Esophagus (tissue), 2 donors: ENCODE measurements around the gene PDXK. TPM values are rescaled to one million over a fixed set of nuclear protein-coding genes. Genes with fewer than 3 reads are reported as not detected.

Source experiments
- H3K27ac ChIP-seq, 2 donors: one replicate each; pipeline ENCODE4 v1.5.1; 2013; ENCODE audit warnings: low read depth in 2 of 2, mild to moderate bottlenecking in 2 of 2, inconsistent platforms in 1 of 2, low read length in 1 of 2, moderate library complexity in 1 of 2
- H3K27me3 ChIP-seq, 2 donors: one replicate each; pipeline ENCODE4 v1.6.1; 2013; ENCODE audit warnings: low read length in 2 of 2, control low read depth in 1 of 2, mild to moderate bottlenecking in 1 of 2; ENCODE audit not compliant: insufficient read depth in 2 of 2, control insufficient read depth in 1 of 2
- H3K36me3 ChIP-seq, 2 donors: one replicate each; pipeline ENCODE4 v1.6.1; 2013; ENCODE audit warnings: low read length in 1 of 2; ENCODE audit not compliant: control insufficient read depth in 2 of 2, insufficient read depth in 2 of 2
- H3K4me1 ChIP-seq, 2 donors: one replicate each; pipeline ENCODE4 v1.6.1; 2013; ENCODE audit warnings: low read length in 1 of 2; ENCODE audit not compliant: control insufficient read depth in 2 of 2, insufficient read depth in 2 of 2
- H3K4me3 ChIP-seq, 2 donors: one replicate each; pipeline ENCODE4 v1.5.1; 2013; ENCODE audit warnings: low read length in 2 of 2, mild to moderate bottlenecking in 2 of 2, low read depth in 1 of 2, moderate library complexity in 1 of 2
- H3K9me3 ChIP-seq, 2 donors: one replicate each; pipeline ENCODE4 v1.6.1; 2013; ENCODE audit warnings: mild to moderate bottlenecking in 2 of 2, low read depth in 1 of 2, low read length in 1 of 2, moderate library complexity in 1 of 2; ENCODE audit not compliant: control insufficient read depth in 2 of 2, insufficient read depth in 1 of 2
- WGBS, 2 donors: extraction: QIAGEN DNeasy Blood & Tissue Kit; methylation state at CpG; one replicate each; pipeline ENCODE4 v1.1.7; 2013; 5-methylcytosine and 5-hydroxymethylcytosine counted together
- polyA plus RNA-seq, 2 donors: library from polyadenylated mRNA; stranded (reverse); fragments of 200-250 nt; gene quantifications; one replicate each; pipeline ENCODE4 v1.2.3, GENCODE V29; 2013
- donor health status: healthy with polysubstance abuse.
- donor health status: Bipolar disorder and iron deficiency.

Gene PDXK
- polyA plus RNA-seq, 2 donors, result 54.7 to 73.4 TPM

GRCh38 chr21:43750339-43751033 lies 31.6 kb downstream of the PDXK start:
- Histone ChIP-seq H3K4me3 (no peak overlapping the region), H3K27me3 (no peaks in the 10 kb centered on the region), H3K4me1 (peaks cover 0 to 2% of the 10 kb centered on the region in 2 donors), H3K27ac (no peak overlapping the region), H3K36me3 (peaks cover 0 to 62% of the 10 kb centered on the region in 2 donors), H3K9me3 (no peaks in the 10 kb centered on the region)
- WGBS, 2 donors, result 82 to 88% methylated on average over 28 of the region's 28 CpGs

GRCh38 chr21:43751955-43752591 lies 33.1 kb downstream of the PDXK start:
- 90 to 92% methylated on average over 31 of the region's 31 CpGs for WGBS, 2 donors
- H3K36me3 ChIP-seq, result peaks cover 6 to 71% of the 10 kb centered on the region in 2 donors
- peaks cover 0 to 2% of the 10 kb centered on the region in 2 donors for H3K4me1 ChIP-seq
- H3K9me3 ChIP-seq, result no peaks in the 10 kb centered on the region
- H3K4me3 ChIP-seq, result no peak overlapping the region
- no peak overlapping the region for H3K27ac ChIP-seq
- no peaks in the 10 kb centered on the region for H3K27me3 ChIP-seq

GRCh38 chr21:43752758-43753438 lies 34.0 kb downstream of the PDXK start:
- no peaks in the 10 kb centered on the region for H3K9me3 ChIP-seq
- H3K4me1 ChIP-seq, result peaks cover 0 to 7% of the 10 kb centered on the region in 2 donors
- no peak overlapping the region for H3K27ac ChIP-seq
- H3K27me3 ChIP-seq, result no peaks in the 10 kb centered on the region
- H3K36me3 ChIP-seq, result peaks cover 10 to 67% of the 10 kb centered on the region in 2 donors
- WGBS, 2 donors, result 91 to 93% methylated on average over 28 of the region's 28 CpGs
- H3K4me3 ChIP-seq, result no peak overlapping the region

- WGBS, 2 donors, result 93 to 96% methylated on average over 13 to 16 of the region's 16 CpGs
- Histone ChIP-seq H3K4me1 (peaks cover 0 to 8% of the 10 kb centered on the region in 2 donors), H3K36me3 (peaks cover 10 to 67% of the 10 kb centered on the region in 2 donors), H3K9me3 (no peaks in the 10 kb centered on the region), H3K4me3 (no peak overlapping the region), H3K27ac (no peak overlapping the region), H3K27me3 (no peaks in the 10 kb centered on the region)
Observed at GRCh38 chr21:43753439-43753799, 34.5 kb downstream of the PDXK start.

GRCh38 chr21:43754948-43755781 lies 36.2 kb downstream of the PDXK start:
- H3K27ac ChIP-seq, result no peak overlapping the region
- 84 to 89% methylated on average over 26 of the region's 26 CpGs for WGBS, 2 donors
- no peaks in the 10 kb centered on the region for H3K9me3 ChIP-seq
- no peak overlapping the region for H3K4me3 ChIP-seq
- no peaks in the 10 kb centered on the region for H3K27me3 ChIP-seq
- peaks cover 10 to 61% of the 10 kb centered on the region in 2 donors for H3K36me3 ChIP-seq
- peaks cover 0 to 12% of the 10 kb centered on the region in 2 donors for H3K4me1 ChIP-seq

- Histone ChIP-seq H3K4me3 (no peak overlapping the region), H3K4me1 (peaks cover 0 to 10% of the 10 kb centered on the region in 2 donors), H3K27me3 (no peaks in the 10 kb centered on the region), H3K27ac (no peak overlapping the region), H3K9me3 (no peaks in the 10 kb centered on the region), H3K36me3 (peaks cover 10 to 56% of the 10 kb centered on the region in 2 donors)
- 95% methylated on average over 34 to 37 of the region's 37 CpGs for WGBS, 2 donors
Observed at GRCh38 chr21:43755820-43756594, 37.1 kb downstream of the PDXK start.

- Histone ChIP-seq H3K9me3 (no peaks in the 10 kb centered on the region), H3K4me3 (no peak overlapping the region), H3K4me1 (peaks cover 0 to 13% of the 10 kb centered on the region in 2 donors), H3K27ac (peak overlapping the region; percentile 79 to 89), H3K36me3 (peaks cover 10 to 48% of the 10 kb centered on the region in 2 donors), H3K27me3 (no peaks in the 10 kb centered on the region)
- WGBS, 2 donors, result 54 to 55% methylated on average over 16 of the region's 16 CpGs
Observed at GRCh38 chr21:43757601-43758000, 38.7 kb downstream of the PDXK start.

GRCh38 chr21:43758111-43758641 lies 39.2 kb downstream of the PDXK start:
- Histone ChIP-seq H3K4me3 (no peak overlapping the region), H3K27ac (peak overlapping the region; percentile 79 to 89), H3K36me3 (peaks cover 10 to 42% of the 10 kb centered on the region in 2 donors), H3K4me1 (peaks cover 0 to 19% of the 10 kb centered on the region in 2 donors), H3K27me3 (no peaks in the 10 kb centered on the region), H3K9me3 (no peaks in the 10 kb centered on the region)
- 37 to 39% methylated on average over 18 of the region's 18 CpGs for WGBS, 2 donors
